ENCODE results near the gene WDR62. TPM values are rescaled to one million over a fixed set of nuclear protein-coding genes. Genes with fewer than 3 reads are reported as not detected.

Gene WDR62
- total and polyA plus RNA-seq, 10 of the 15 experiments (the other 5 are each of a cell fraction or from before 2014, with no cell fraction given), result 0.08 to 20.6 (median 10.9) TPM

GRCh38 chr19:36031308-36031707 is 23.4 kb upstream of the WDR62 start:
- TF ChIP-seq SUPT20H (IDR thresholded peaks at IDR 0.05; ENCODE audit: borderline replicate concordance, control insufficient read depth, low read depth, low read length), result no peak
- no peak for TF ChIP-seq NBN (IDR thresholded peaks at IDR 0.05)
- TF ChIP-seq GATAD2B (conservative IDR thresholded peaks at IDR 0.05; ENCODE audit: low read depth), result no peak
- TF ChIP-seq NFXL1 (IDR thresholded peaks at IDR 0.05; ENCODE audit: borderline replicate concordance), result no peak
- no peak for TF ChIP-seq ZNF24 (IDR thresholded peaks at IDR 0.05)
- TF ChIP-seq RB1 (IDR thresholded peaks at IDR 0.05; ENCODE audit: borderline replicate concordance), result no peak
- no peak for TF ChIP-seq IKZF2 (IDR thresholded peaks at IDR 0.05)
- TF ChIP-seq BMI1 (IDR thresholded peaks at IDR 0.05; ENCODE audit: borderline replicate concordance), result no peak
- TF ChIP-seq TCF3 (IDR thresholded peaks at IDR 0.05; ENCODE audit: borderline replicate concordance, insufficient read depth, low read depth, low read length), result no peak
- no peak for TF ChIP-seq NFYB (IDR thresholded peaks at IDR 0.05; ENCODE audit: insufficient read depth, low read depth, low read length)
- no peak for TF ChIP-seq MTA3 (IDR thresholded peaks at IDR 0.05; ENCODE audit: borderline replicate concordance, low read length)
- TF ChIP-seq SMAD5 (IDR thresholded peaks at IDR 0.05; ENCODE audit: low read depth), result no peak
- TF ChIP-seq NR2F1 (conservative IDR thresholded peaks at IDR 0.05), result no peak
- no peak for TF ChIP-seq FOXK2 (IDR thresholded peaks at IDR 0.05)
- no peak for TF ChIP-seq MXI1 (IDR thresholded peaks at IDR 0.05; ENCODE audit: low read depth, low read length)
- no peak for TF ChIP-seq ZNF622 (IDR thresholded peaks at IDR 0.05)
- TF ChIP-seq IRF3 (IDR thresholded peaks at IDR 0.05), result no peak
- no peak for TF ChIP-seq CHD2 (IDR thresholded peaks at IDR 0.05; ENCODE audit: borderline replicate concordance, low read depth, low read length)
- no peak for TF ChIP-seq ATF7 (IDR thresholded peaks at IDR 0.05; ENCODE audit: low read depth)
- no peak overlapping the region for H3K4me2 ChIP-seq (ENCODE audit: control insufficient read depth, insufficient read depth)
- 98% methylated on average over 6 of the region's 6 CpGs for WGBS (ENCODE audit: insufficient coverage, insufficient replicate concordance, low lambda C conversion rate, missing lambda C conversion rate)
- no peaks in the 10 kb centered on the region for H3K79me2 ChIP-seq (ENCODE audit: control insufficient read depth, insufficient read depth, low read length)
- H3K9ac ChIP-seq (ENCODE audit: control insufficient read depth, insufficient read depth, low read length), result no peak overlapping the region
- ChIA-PET POLR2A (no interaction called here), SMC1A (ENCODE audit: uncharacterized antibody, unreplicated experiment) (no interaction called here), CTCF (no interaction called here), RAD21 (ENCODE audit: unreplicated experiment) (no interaction called here)
- no peaks in the 10 kb centered on the region for H3K9me3 ChIP-seq (replicated peaks; ENCODE audit: control insufficient read depth, insufficient read depth, low read length)
- H4K20me1 ChIP-seq (ENCODE audit: control insufficient read depth, insufficient read depth), result no peaks in the 10 kb centered on the region
- intact Hi-C loops (cut with micrococcal nuclease; ENCODE audit: unreplicated experiment) (no loop called here), in situ Hi-C loops (cut with MboI) (no loop called here)
- ATAC-seq, result no peak
- no TSS peak for BruUV-seq (replicated peaks)
- H3K4me1 ChIP-seq (ENCODE audit: control insufficient read depth, insufficient read depth, low read length), result no peaks in the 10 kb centered on the region
- H2AFZ ChIP-seq (ENCODE audit: control insufficient read depth, low read depth, low read length), result no peak overlapping the region
- no peak for DNase-seq (ENCODE audit: low read depth, low spot score)
- no peak for FAIRE-seq
- no peaks in the 10 kb centered on the region; a peak in 2 of 4 replicates for H3K36me3 ChIP-seq (ENCODE audit: control insufficient read depth in 2 of 2, insufficient read depth in 2 of 2, low read length in 1 of 2)
- H3K27me3 ChIP-seq (replicated peaks in 1 of 2; ENCODE audit: control insufficient read depth in 2 of 2, insufficient read depth in 2 of 2, low read length in 1 of 2), result no peaks in the 10 kb centered on the region
- no peak overlapping the region for H3K4me3 ChIP-seq
- H3K27ac ChIP-seq (ENCODE audit: control insufficient read depth, insufficient read depth), result no peak overlapping the region
